ENCODE data around the gene GLYAT. TPM values are rescaled to one million over a fixed set of nuclear protein-coding genes. Genes with fewer than 3 reads are reported as not detected.

Gene GLYAT
- polyA plus RNA-seq, 1 donor from 2014 or later = not detected

GRCh38 chr11:58773337-58773736 lies 41.6 kb upstream of the GLYAT start:
- Histone ChIP-seq H3K9ac (ENCODE audit: low read length) (no peak overlapping the region), H4K20me1 (ENCODE audit: insufficient read depth) (no peaks in the 10 kb centered on the region), H3K27ac (ENCODE audit: low read length) (no peak overlapping the region), H3K36me3 (ENCODE audit: insufficient read depth, low read length) (no peaks in the 10 kb centered on the region), H3K4me3 (ENCODE audit: low read length) (no peak overlapping the region), H3K27me3 (ENCODE audit: insufficient read depth, low read depth, low read length) (no peaks in the 10 kb centered on the region), H2AFZ (ENCODE audit: low read depth, low read length) (no peak overlapping the region), H3K9me3 (ENCODE audit: low read length) (no peaks in the 10 kb centered on the region), H3F3A (ENCODE audit: insufficient read depth, low read length, poor library complexity, severe bottlenecking) (no peaks in the 10 kb centered on the region), H3K9me2 (ENCODE audit: insufficient read depth, low read length) (no peaks in the 10 kb centered on the region), H3K4me2 (ENCODE audit: low read length) (no peak overlapping the region), H3K79me2 (replicated peaks; ENCODE audit: insufficient read depth, low read length) (no peaks in the 10 kb centered on the region)
- TF ChIP-seq, protein P1, sequence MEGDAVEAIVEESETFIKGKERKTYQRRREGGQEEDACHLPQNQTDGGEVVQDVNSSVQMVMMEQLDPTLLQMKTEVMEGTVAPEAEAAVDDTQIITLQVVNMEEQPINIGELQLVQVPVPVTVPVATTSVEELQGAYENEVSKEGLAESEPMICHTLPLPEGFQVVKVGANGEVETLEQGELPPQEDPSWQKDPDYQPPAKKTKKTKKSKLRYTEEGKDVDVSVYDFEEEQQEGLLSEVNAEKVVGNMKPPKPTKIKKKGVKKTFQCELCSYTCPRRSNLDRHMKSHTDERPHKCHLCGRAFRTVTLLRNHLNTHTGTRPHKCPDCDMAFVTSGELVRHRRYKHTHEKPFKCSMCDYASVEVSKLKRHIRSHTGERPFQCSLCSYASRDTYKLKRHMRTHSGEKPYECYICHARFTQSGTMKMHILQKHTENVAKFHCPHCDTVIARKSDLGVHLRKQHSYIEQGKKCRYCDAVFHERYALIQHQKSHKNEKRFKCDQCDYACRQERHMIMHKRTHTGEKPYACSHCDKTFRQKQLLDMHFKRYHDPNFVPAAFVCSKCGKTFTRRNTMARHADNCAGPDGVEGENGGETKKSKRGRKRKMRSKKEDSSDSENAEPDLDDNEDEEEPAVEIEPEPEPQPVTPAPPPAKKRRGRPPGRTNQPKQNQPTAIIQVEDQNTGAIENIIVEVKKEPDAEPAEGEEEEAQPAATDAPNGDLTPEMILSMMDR (IDR thresholded peaks at IDR 0.05; ENCODE audit: poor library complexity, severe bottlenecking) = no peak
- TF ChIP-seq REST (IDR thresholded peaks at IDR 0.05; ENCODE audit: borderline replicate concordance) (no peak), POLR2AphosphoS5 (IDR thresholded peaks at IDR 0.05) (no peak), EP300 (conservative IDR thresholded peaks at IDR 0.05; ENCODE audit: poor library complexity, severe bottlenecking) (no peak)

DNA sequence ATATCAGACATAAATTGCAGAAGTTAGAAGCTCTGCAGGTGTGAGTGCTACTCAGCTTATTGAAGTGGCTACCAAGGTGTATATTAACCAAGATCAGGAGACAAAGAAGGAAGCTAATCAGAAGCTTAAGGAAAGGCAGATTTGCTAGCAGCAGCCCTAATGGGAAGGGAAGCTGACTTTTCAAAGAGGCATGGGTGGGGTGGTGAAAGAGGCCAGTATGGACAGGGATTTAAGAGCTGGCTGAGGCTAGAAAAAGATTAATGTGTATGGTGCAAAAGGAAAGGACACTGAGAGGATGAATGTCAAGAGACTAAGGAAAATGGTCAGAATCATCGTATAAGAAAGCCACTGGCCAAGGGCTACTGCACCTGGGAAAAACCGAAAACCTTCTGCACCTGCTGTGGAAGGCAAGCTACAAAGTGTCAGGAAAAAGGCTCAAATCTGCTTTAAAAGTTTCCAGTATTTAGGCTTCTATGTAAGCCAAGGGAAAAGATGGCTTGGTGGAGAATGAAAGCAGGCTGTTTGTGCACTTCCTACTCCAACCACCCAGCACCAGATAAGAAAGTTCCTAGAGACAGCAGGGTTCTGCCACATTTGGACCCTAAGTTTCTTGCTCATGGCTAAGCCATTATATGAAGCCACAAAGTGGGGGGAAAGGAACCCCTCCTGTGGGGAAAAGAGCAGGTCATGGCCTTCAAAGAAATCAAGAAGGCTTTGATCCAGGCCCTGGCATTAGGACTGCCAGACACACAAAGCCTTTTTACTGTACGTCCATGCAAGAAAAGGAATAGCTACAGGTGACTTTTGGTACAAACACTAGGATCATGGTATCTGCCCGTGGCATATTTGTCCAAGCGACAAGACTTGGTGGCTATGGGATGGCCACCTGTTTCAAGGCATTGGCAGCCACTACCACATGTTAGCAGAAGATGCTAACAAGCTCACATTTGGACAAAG lies 40.9 kb upstream of the GLYAT start:
- Histone ChIP-seq H3K79me2 (replicated peaks; ENCODE audit: insufficient read depth, low read length) (no peaks in the 10 kb centered on the region), H3K4me2 (ENCODE audit: low read length) (no peak overlapping the region), H3K36me3 (ENCODE audit: insufficient read depth, low read length) (no peaks in the 10 kb centered on the region), H3K9ac (ENCODE audit: low read length) (no peak overlapping the region), H3K9me2 (ENCODE audit: insufficient read depth, low read length) (no peaks in the 10 kb centered on the region), H3K4me3 (ENCODE audit: low read length) (no peak overlapping the region), H3F3A (ENCODE audit: insufficient read depth, low read length, poor library complexity, severe bottlenecking) (no peaks in the 10 kb centered on the region), H4K20me1 (ENCODE audit: insufficient read depth) (no peaks in the 10 kb centered on the region), H3K9me3 (ENCODE audit: low read length) (no peaks in the 10 kb centered on the region), H2AFZ (ENCODE audit: low read depth, low read length) (no peak overlapping the region), H3K27me3 (ENCODE audit: insufficient read depth, low read depth, low read length) (no peaks in the 10 kb centered on the region), H3K27ac (ENCODE audit: low read length) (no peak overlapping the region)
- TF ChIP-seq EP300 (conservative IDR thresholded peaks at IDR 0.05; ENCODE audit: poor library complexity, severe bottlenecking) (no peak), TAF1 (IDR thresholded peaks at IDR 0.05; ENCODE audit: low read depth) (no peak), EZH2 (IDR thresholded peaks at IDR 0.05; ENCODE audit: borderline replicate concordance, insufficient read depth, low read length, poor library complexity, severe bottlenecking) (no peak), MXI1 (conservative IDR thresholded peaks at IDR 0.05; ENCODE audit: poor library complexity, severe bottlenecking) (no peak), RAD21 (conservative IDR thresholded peaks at IDR 0.05) (no peak), REST (IDR thresholded peaks at IDR 0.05; ENCODE audit: borderline replicate concordance) (no peak)
